DMS153 treated with DMSO at 0.1 percent for 48 hours (cell line): ENCODE measurements around the gene MEG3.
A peak's percentile ranks its signal among the peaks of the same experiment; 100 is the strongest.
"Not testable (repeated sequence)": the region's sequence is repeated elsewhere in the genome, so short reads cannot be mapped to it uniquely, and the experiment has no call there.

Experiments
- DNase-seq: peaks from one replicate; lab custom pipeline; 2025; ENCODE audit not compliant: unreplicated experiment; lab: John Stamatoyannopoulos, UW

MEG3 gene

GRCh38 chr14:100815478-100816285, 10.2 kb upstream of the MEG3 start:
- no peak for DNase-seq

- no peak for DNase-seq
These were observed 9.5 kb upstream of the MEG3 start for GRCh38 chr14:100816286-100816949.

- DNase-seq, result no peak
These were observed 8.7 kb upstream of the MEG3 start for GRCh38 chr14:100816950-100817901.

- no peak for DNase-seq
These were observed 7.7 kb upstream of the MEG3 start for GRCh38 chr14:100818221-100818699.

- DNase-seq, result not testable (repeated sequence)
These were observed 7.0 kb upstream of the MEG3 start for GRCh38 chr14:100818923-100819322.

- DNase-seq, result no peak
These were observed 6.5 kb upstream of the MEG3 start for GRCh38 chr14:100819453-100819828.

GRCh38 chr14:100819829-100820475, 6.0 kb upstream of the MEG3 start:
- no peak for DNase-seq

GRCh38 chr14:100820957-100821356, 5.0 kb upstream of the MEG3 start:
- no peak for DNase-seq

- no peak for DNase-seq
These were observed 3.9 kb upstream of the MEG3 start for GRCh38 chr14:100822013-100822412.

- DNase-seq, result no peak
These were observed 3.2 kb upstream of the MEG3 start for GRCh38 chr14:100822532-100823296.

- no peak for DNase-seq
These were observed 2.4 kb upstream of the MEG3 start for GRCh38 chr14:100823413-100824080.

- DNase-seq, result no peak
These were observed 1.8 kb upstream of the MEG3 start for GRCh38 chr14:100824091-100824551.

- DNase-seq, result no peak
These were observed 811 bp upstream of the MEG3 start for GRCh38 chr14:100824901-100825712.

- no peak for DNase-seq
These were observed 628 bp downstream of the MEG3 start for GRCh38 chr14:100826391-100827100.

GRCh38 chr14:100827101-100828021, 1.4 kb downstream of the MEG3 start:
- no peak for DNase-seq

- DNase-seq, result peak; percentile 53
These were observed 2.3 kb downstream of the MEG3 start for GRCh38 chr14:100828031-100828769.
